ENCODE data around the gene GHRH.
A peak's percentile ranks its signal among the peaks of the same experiment; 100 is the strongest.

GHRH gene

DNA sequence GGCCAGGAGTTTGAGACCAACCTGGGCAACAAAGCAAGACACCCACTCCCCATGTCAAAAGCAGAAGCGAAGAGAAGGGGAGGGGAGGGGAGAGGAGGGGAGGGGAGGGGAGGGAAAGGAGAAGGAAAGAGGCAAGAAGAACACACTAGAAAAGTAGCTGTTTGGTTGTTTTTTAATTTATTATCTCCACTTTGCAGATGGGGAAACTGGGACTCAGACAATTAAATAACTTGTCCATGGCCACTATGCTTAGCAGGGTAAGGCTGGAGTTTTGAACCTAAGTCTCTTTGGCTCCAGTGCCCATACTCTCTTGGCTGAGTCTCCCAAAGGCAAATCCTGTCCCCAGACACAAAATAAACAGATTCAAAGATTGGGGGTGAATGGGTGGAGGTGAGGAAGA lies 12.4 kb upstream of the GHRH start:
- Histone ChIP-seq H3K79me1 (replicated peaks; ENCODE audit: low read length, poor library complexity, severe bottlenecking) (no peaks in the 10 kb centered on the region), H4K8ac (ENCODE audit: low read length) (no peak overlapping the region), H2BK5ac (ENCODE audit: low read depth, low read length, poor library complexity, severe bottlenecking) (no peak overlapping the region), H3K4me3 (ENCODE audit: insufficient read depth in 1 of 2, low read depth in 1 of 2, low read length in 2 of 2) (no peak overlapping the region), H3K36me3 (ENCODE audit: control insufficient read depth in 1 of 2, insufficient read depth in 2 of 2, low read depth in 1 of 2, low read length in 2 of 2) (no peaks in the 10 kb centered on the region), H4K91ac (ENCODE audit: low read length) (no peak overlapping the region), H3K14ac (ENCODE audit: low read length in 2 of 2) (no peak overlapping the region), H3K18ac (ENCODE audit: low read depth in 1 of 2, low read length in 2 of 2) (no peak overlapping the region), H3K9ac (ENCODE audit: low read length) (no peak overlapping the region), H3K4me1 (ENCODE audit: control insufficient read depth, insufficient read depth, low read depth, low read length) (peaks cover 6% of the 10 kb centered on the region), H2BK120ac (ENCODE audit: low read depth, low read length) (no peak overlapping the region), H2BK15ac (ENCODE audit: low read depth, poor library complexity, severe bottlenecking) (no peak overlapping the region), H3K27me3 (ENCODE audit: control insufficient read depth in 1 of 2, insufficient read depth in 1 of 2, low read length in 2 of 2) (no peaks in the 10 kb centered on the region), H2AFZ (ENCODE audit: low read depth, low read length) (no peak overlapping the region), H3K27ac (ENCODE audit: low read length, poor library complexity, severe bottlenecking) (no peak overlapping the region), H3K4me2 (ENCODE audit: low read length, poor library complexity, severe bottlenecking) (no peak overlapping the region), H3K9me3 (ENCODE audit: control insufficient read depth, low read length) (no peaks in the 10 kb centered on the region), H3K23ac (ENCODE audit: low read length in 2 of 2) (no peak overlapping the region), H2AK5ac (ENCODE audit: low read length, severe bottlenecking) (no peak overlapping the region), H3K4ac (ENCODE audit: low read depth in 1 of 2, low read length in 2 of 2) (no peak overlapping the region), H2BK12ac (ENCODE audit: low read length in 2 of 2) (no peak overlapping the region)
- DNase-seq: no peak
- no CpG with 5 or more reads among the region's 1 CpG for WGBS

DNA sequence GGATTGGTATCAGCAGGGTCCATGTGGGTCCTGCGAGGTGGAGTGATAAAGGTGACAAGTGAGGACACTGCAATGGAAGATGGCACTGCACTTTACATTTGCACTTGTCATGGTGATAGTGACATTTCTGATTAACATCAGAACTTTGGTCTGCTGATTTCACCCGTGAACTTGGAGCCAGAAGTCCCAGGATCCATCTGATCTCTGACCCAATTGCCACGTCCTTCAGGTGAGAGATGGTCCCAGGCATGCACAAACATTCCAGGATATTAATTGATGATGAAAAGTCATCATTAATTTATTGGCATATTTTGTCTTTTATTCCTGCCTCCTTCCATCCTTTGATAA lies 9.8 kb upstream of the GHRH start:
- no peak overlapping the region for H2BK5ac ChIP-seq (ENCODE audit: low read depth, low read length, poor library complexity, severe bottlenecking)
- H3K4ac ChIP-seq (ENCODE audit: low read depth in 1 of 2, low read length in 2 of 2): no peak overlapping the region
- H3K9ac ChIP-seq (ENCODE audit: low read length): no peak overlapping the region
- peaks cover 3% of the 10 kb centered on the region for H3K4me1 ChIP-seq (ENCODE audit: control insufficient read depth, insufficient read depth, low read depth, low read length)
- H3K27me3 ChIP-seq (ENCODE audit: control insufficient read depth in 1 of 2, insufficient read depth in 1 of 2, low read length in 2 of 2): peaks cover 16 to 19% of the 10 kb centered on the region in 2 experiments
- no peak overlapping the region for H3K27ac ChIP-seq (ENCODE audit: low read length, poor library complexity, severe bottlenecking)
- H3K23ac ChIP-seq (ENCODE audit: low read length in 2 of 2): no peak overlapping the region
- no peak overlapping the region for H2AK5ac ChIP-seq (ENCODE audit: low read length, severe bottlenecking)
- 87% methylated on average over 3 of the region's 3 CpGs for WGBS
- H3K36me3 ChIP-seq (ENCODE audit: control insufficient read depth in 1 of 2, insufficient read depth in 2 of 2, low read depth in 1 of 2, low read length in 2 of 2): no peaks in the 10 kb centered on the region
- DNase-seq: no peak
- H2BK120ac ChIP-seq (ENCODE audit: low read depth, low read length): no peak overlapping the region
- no peak overlapping the region for H3K4me3 ChIP-seq (ENCODE audit: insufficient read depth in 1 of 2, low read depth in 1 of 2, low read length in 2 of 2)
- H4K91ac ChIP-seq (ENCODE audit: low read length): no peak overlapping the region
- H4K8ac ChIP-seq (ENCODE audit: low read length): no peak overlapping the region
- H3K18ac ChIP-seq (ENCODE audit: low read depth in 1 of 2, low read length in 2 of 2): no peak overlapping the region
- no peak overlapping the region for H2BK12ac ChIP-seq (ENCODE audit: low read length in 2 of 2)
- H3K9me3 ChIP-seq (ENCODE audit: control insufficient read depth, low read length): no peaks in the 10 kb centered on the region
- no peak overlapping the region for H2AFZ ChIP-seq (ENCODE audit: low read depth, low read length)
- no peak overlapping the region for H3K4me2 ChIP-seq (ENCODE audit: low read length, poor library complexity, severe bottlenecking)
- H3K79me1 ChIP-seq (replicated peaks; ENCODE audit: low read length, poor library complexity, severe bottlenecking): no peaks in the 10 kb centered on the region
- no peak overlapping the region for H2BK15ac ChIP-seq (ENCODE audit: low read depth, poor library complexity, severe bottlenecking)
- no peak overlapping the region for H3K14ac ChIP-seq (ENCODE audit: low read length in 2 of 2)

DNA sequence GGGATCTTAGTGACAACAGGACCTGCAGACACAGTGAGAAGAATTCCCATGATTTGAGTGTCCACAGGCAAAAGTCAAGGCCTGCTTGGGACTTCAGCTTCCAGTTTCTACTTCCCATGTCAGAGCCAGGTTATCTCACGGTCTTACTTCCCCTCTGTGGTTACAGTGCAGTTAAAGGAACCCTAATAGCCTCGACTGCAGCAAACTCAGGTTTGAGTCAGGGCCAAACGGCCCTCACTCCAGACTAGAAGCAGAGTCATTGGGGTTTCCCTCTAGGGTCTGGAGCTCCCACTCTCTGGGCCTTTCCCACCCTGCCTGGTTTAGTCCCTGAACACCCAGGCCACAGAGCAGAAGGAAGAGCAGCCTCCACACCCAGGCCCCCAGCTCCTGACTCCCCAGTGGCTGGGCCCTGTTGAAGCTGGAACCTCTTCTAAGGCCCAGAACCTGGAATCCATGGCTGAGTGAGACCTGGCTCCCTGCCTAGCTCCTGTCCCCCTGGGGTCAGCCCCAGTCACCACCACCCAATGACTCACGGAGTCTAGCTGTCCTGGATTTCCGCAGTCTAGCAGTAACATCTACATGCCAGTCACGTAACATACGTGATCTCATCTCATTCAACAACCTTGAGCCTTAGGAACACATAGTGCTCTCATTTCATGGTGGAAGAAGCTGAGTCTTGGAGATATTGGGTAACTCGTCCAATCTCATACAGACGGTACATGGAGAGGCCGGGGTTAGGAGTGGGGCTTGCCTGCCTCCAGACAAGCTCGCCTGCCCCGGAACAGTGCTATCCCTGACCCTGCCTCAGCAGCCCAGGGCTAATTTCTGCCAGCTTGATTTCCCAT lies 9.2 kb upstream of the GHRH start:
- Histone ChIP-seq H4K91ac (ENCODE audit: low read length) (no peak overlapping the region), H2AK5ac (ENCODE audit: low read length, severe bottlenecking) (no peak overlapping the region), H3K4me2 (ENCODE audit: low read length, poor library complexity, severe bottlenecking) (no peak overlapping the region), H3K9ac (ENCODE audit: low read length) (peak overlapping the region; percentile 25), H3K27me3 (ENCODE audit: control insufficient read depth in 1 of 2, insufficient read depth in 1 of 2, low read length in 2 of 2) (peaks cover 17 to 19% of the 10 kb centered on the region in 2 experiments), H3K36me3 (ENCODE audit: control insufficient read depth in 1 of 2, insufficient read depth in 2 of 2, low read depth in 1 of 2, low read length in 2 of 2) (no peaks in the 10 kb centered on the region), H3K9me3 (ENCODE audit: control insufficient read depth, low read length) (no peaks in the 10 kb centered on the region), H2BK15ac (ENCODE audit: low read depth, poor library complexity, severe bottlenecking) (no peak overlapping the region), H2BK120ac (ENCODE audit: low read depth, low read length) (no peak overlapping the region), H4K8ac (ENCODE audit: low read length) (peak overlapping the region; percentile 43), H3K4ac (ENCODE audit: low read depth in 1 of 2, low read length in 2 of 2) (no peak overlapping the region), H3K4me1 (ENCODE audit: control insufficient read depth, insufficient read depth, low read depth, low read length) (peaks cover 3% of the 10 kb centered on the region), H2BK5ac (ENCODE audit: low read depth, low read length, poor library complexity, severe bottlenecking) (no peak overlapping the region), H3K4me3 (ENCODE audit: insufficient read depth in 1 of 2, low read depth in 1 of 2, low read length in 2 of 2) (no peak overlapping the region), H3K27ac (ENCODE audit: low read length, poor library complexity, severe bottlenecking) (no peak overlapping the region), H3K79me1 (replicated peaks; ENCODE audit: low read length, poor library complexity, severe bottlenecking) (no peaks in the 10 kb centered on the region), H3K18ac (ENCODE audit: low read depth in 1 of 2, low read length in 2 of 2) (peak overlapping the region in 1 of 2 experiments; percentile 5), H2BK12ac (ENCODE audit: low read length in 2 of 2) (no peak overlapping the region), H2AFZ (ENCODE audit: low read depth, low read length) (no peak overlapping the region), H3K23ac (ENCODE audit: low read length in 2 of 2) (no peak overlapping the region), H3K14ac (ENCODE audit: low read length in 2 of 2) (no peak overlapping the region)
- 86% methylated on average over 12 of the region's 12 CpGs for WGBS
- peak; percentile 19 for DNase-seq

DNA sequence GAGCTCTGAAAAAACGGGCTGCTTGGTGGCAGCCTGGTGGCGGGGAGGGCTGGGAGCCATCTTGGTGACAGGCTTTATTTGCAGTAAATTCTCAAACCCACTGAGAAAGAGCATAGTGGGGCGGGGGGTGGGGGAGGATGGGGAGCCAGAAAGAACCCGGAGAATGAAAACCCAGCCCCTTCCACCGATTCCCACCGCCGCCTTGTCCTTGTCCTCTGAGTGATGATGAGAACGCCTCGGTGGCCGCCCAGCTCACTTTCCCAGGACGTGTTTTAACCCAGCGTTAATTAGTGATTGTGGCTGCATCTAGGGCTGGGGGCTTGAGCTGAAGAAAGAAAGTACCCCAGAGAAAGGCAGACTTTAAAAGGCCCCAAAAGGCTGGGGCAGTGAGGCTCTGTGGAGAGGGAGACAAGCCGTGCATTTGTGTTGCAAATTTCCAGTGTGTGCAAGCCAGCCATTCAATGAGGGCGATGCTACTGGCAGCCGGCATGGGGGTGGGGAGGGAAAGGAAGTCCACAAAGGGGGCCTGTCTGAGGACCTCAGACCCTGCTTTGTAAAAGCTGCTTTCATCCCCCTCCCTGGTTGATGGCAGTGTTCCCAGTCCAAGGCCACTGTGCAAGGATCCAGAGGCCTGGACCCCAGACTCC lies 6.2 kb upstream of the GHRH start:
- Histone ChIP-seq H2BK12ac (ENCODE audit: low read length in 2 of 2) (no peak overlapping the region), H3K18ac (ENCODE audit: low read depth in 1 of 2, low read length in 2 of 2) (no peak overlapping the region), H4K8ac (ENCODE audit: low read length) (no peak overlapping the region), H3K9me3 (ENCODE audit: control insufficient read depth, low read length) (no peaks in the 10 kb centered on the region), H3K27ac (ENCODE audit: low read length, poor library complexity, severe bottlenecking) (no peak overlapping the region), H4K91ac (ENCODE audit: low read length) (no peak overlapping the region), H2BK120ac (ENCODE audit: low read depth, low read length) (no peak overlapping the region), H3K4me1 (ENCODE audit: control insufficient read depth, insufficient read depth, low read depth, low read length) (peaks cover 3% of the 10 kb centered on the region), H3K4ac (ENCODE audit: low read depth in 1 of 2, low read length in 2 of 2) (no peak overlapping the region), H2AFZ (ENCODE audit: low read depth, low read length) (no peak overlapping the region), H3K9ac (ENCODE audit: low read length) (no peak overlapping the region), H3K4me2 (ENCODE audit: low read length, poor library complexity, severe bottlenecking) (no peak overlapping the region), H3K23ac (ENCODE audit: low read length in 2 of 2) (no peak overlapping the region), H2BK5ac (ENCODE audit: low read depth, low read length, poor library complexity, severe bottlenecking) (no peak overlapping the region), H3K36me3 (ENCODE audit: control insufficient read depth in 1 of 2, insufficient read depth in 2 of 2, low read depth in 1 of 2, low read length in 2 of 2) (no peaks in the 10 kb centered on the region), H2AK5ac (ENCODE audit: low read length, severe bottlenecking) (no peak overlapping the region), H3K4me3 (ENCODE audit: insufficient read depth in 1 of 2, low read depth in 1 of 2, low read length in 2 of 2) (no peak overlapping the region), H3K27me3 (ENCODE audit: control insufficient read depth in 1 of 2, insufficient read depth in 1 of 2, low read length in 2 of 2) (peaks cover 17 to 25% of the 10 kb centered on the region in 2 experiments), H3K14ac (ENCODE audit: low read length in 2 of 2) (no peak overlapping the region), H3K79me1 (replicated peaks; ENCODE audit: low read length, poor library complexity, severe bottlenecking) (no peaks in the 10 kb centered on the region), H2BK15ac (ENCODE audit: low read depth, poor library complexity, severe bottlenecking) (no peak overlapping the region)
- 65% methylated on average over 15 of the region's 15 CpGs for WGBS
- no peak for DNase-seq

All from mesenchymal stem cell (in vitro differentiated cells and primary cell).